NCI-H82 treated with DMSO at 0.1 percent for 48 hours (cell line): Measurements from ENCODE around the gene LHFPL2.

Source experiments
- DNase-seq: peaks from one replicate; lab custom pipeline; 2025; ENCODE audit not compliant: unreplicated experiment; lab: John Stamatoyannopoulos, UW

The LHFPL2 gene

DNA sequence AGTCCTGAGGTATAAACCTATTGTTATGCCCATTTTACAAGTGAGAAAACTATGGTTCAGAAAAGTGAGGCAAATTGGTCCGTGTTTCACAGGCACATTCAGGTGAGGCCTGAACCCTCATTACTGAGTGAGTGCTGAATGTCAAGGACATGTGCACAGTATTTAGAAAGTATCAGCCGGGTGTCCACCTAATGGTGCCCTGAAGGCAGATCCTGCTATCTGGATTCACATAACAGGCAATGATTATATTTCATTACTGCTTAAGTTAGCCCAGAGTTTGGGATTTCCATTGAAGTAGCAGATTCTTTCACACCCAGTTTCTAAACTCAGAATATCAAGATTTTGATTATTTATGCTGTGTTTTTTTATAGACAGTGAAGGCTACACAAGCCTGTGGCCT lies 142.7 kb downstream of the LHFPL2 start:
- DNase-seq: no peak

GRCh38 chr5:78504704-78505677 lies 143.6 kb downstream of the LHFPL2 start:
- DNase-seq: peak; percentile 25

- no peak for DNase-seq
Measured at GRCh38 chr5:78503958-78504653, 144.5 kb downstream of the LHFPL2 start.

DNA sequence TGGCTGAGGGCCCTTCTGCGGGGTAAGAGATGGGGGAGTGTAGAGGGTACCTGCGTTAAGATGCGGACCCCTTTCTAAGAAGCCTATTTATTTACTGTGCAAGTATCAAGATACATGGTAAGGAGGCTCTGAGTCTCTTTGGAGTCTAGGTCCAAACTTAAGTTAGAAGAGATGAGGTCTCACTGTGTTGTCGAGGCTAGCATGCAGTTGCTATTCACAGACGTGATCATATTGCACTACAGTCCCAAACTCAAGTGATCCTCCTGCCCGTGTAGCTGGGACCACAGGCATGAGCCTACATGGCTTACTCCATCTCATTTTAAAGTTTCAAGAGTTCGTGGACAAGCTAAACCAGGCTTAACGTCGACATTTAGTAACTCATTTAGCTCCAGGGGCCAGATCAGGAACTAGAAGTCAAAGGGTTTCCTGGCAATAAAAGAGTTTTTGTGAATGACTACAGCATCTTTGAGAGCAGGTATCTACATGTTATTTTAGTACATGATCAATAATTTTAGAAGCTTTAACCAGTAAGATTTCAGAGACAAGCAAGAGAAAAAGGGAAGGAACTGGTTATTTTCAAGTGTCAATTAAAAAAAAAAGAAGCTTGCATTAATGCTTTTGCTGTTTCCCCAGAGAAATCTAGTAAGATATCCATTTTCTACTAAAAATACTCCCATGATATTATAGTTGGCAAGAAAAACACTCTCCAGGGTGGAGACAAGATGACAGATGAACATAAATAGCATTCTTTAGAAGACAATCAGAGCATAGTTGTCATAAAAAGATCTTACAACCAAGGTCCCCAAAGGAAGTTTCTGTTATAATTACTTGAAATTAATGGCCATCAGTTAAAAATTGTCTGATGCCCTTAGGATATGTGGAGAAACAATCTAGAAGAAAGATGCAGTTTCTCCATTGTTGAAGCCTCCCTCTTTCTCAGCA lies 146.9 kb downstream of the LHFPL2 start:
- no peak for DNase-seq

DNA sequence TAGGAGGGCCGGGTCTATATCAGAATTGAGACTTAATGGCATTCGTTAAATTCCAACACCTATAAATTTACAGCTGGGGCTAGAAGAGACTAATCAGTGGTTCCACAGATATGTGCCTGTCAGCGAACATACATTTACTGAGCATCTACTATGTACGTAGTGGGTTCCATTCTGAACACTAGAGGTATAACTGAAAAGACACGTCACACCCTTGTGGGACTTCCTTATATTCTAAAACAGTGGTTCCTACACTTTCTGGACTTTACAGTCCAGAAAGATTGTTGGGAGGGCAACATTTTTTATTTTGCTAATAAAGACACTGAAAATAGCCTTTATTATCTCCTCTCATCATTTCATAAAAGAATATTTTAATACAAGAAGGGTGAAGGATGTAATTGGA lies 147.7 kb downstream of the LHFPL2 start:
- DNase-seq: no peak

DNA sequence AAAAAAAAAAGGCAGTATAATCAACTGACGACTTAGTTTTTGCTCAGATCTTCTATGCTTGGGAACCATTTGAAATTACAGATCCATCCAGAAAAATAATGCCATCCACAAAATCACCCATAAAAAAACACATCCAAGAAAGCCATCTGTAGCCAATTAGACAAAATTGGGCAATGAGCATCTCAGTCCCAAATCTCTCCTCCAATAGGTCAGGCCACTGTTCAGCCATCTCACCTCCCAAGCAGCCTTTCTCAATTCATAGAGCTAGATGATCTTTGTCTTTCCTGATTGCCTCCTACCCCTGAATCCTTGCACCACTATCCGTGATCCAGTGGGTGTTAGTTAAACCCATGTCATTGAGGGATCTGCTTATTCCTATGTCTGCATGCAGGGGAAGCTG lies 148.5 kb downstream of the LHFPL2 start:
- DNase-seq: no peak

- DNase-seq: no peak
Measured at GRCh38 chr5:78499485-78499884, 149.1 kb downstream of the LHFPL2 start.

- peak; percentile 12 for DNase-seq
Measured at GRCh38 chr5:78497573-78498533, 150.7 kb downstream of the LHFPL2 start.

DNA sequence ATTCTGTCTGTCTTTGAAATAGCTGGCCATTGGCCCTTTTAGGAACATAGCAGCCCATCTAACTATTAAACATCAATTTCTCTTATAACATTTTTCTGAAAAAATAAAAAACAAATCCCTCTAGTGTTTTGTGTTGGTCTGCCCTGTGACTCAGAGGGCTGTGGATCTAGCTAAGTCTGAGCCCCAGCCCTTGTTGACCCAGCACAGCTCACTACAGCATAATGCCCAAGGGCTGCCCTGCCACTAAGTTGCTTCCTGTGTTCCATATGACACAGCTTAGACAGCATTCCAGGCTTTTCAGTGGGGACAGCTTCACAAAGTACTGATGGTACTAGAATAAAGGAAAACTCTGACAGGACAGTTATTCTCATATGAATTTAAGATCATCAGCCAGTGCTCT lies 152.2 kb downstream of the LHFPL2 start:
- no peak for DNase-seq

DNA sequence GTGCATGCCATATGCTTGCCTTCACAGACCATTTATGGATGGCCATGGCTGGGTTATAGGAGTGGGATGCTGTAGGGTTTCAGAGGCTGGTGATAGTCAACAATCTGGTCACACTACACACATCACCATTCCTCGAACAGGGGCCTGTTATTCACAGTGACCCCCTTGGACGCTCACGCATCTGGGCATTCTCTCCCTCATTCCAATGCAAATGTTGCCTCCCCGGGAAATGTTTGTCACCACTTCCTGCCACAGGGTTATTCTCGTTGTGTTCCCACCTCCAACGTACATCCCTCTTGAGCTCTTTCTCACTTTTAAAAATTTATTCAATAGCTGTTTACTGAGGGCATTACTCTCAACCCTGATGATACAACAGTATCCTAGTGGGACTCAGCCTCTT lies 152.8 kb downstream of the LHFPL2 start:
- no peak for DNase-seq

DNA sequence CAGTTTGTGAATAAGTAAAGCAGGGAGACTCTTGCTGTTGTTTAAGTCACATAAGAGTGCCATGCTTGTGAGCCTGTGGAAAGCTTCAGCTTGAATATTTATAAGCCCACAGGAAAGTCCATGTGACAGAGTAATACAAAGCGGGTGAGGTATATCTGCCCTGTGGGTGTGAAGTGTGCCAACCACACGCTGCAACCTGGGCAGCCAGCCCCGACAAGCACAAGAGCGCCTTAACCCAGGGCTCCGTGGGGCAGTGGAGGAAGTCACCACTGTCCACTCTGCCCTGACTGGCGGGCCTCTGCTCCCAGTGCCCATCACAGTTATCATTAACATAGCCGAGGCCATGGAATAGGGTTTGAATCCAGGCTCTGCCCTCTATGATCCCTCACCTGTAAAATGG lies 155.9 kb downstream of the LHFPL2 start:
- no peak for DNase-seq

DNA sequence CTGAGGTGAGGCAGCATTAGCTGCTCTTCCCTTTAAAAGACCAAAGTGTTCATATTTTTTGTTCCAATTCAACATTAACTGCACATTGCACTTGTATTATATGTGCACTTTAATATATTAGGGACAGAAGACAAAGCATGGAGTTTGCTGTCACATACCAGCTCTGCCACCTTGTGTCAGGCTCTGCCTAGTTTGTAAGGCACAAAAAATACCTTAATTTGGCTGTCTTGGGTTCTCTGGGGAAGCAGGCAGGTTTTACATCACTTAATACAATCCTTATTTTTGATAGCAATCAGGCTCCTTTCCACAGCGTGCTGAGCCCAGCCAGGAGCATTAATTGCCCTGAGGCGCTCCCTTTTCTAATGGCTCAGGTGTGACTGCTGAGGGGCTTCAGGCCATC lies 156.3 kb downstream of the LHFPL2 start:
- DNase-seq: no peak

DNA sequence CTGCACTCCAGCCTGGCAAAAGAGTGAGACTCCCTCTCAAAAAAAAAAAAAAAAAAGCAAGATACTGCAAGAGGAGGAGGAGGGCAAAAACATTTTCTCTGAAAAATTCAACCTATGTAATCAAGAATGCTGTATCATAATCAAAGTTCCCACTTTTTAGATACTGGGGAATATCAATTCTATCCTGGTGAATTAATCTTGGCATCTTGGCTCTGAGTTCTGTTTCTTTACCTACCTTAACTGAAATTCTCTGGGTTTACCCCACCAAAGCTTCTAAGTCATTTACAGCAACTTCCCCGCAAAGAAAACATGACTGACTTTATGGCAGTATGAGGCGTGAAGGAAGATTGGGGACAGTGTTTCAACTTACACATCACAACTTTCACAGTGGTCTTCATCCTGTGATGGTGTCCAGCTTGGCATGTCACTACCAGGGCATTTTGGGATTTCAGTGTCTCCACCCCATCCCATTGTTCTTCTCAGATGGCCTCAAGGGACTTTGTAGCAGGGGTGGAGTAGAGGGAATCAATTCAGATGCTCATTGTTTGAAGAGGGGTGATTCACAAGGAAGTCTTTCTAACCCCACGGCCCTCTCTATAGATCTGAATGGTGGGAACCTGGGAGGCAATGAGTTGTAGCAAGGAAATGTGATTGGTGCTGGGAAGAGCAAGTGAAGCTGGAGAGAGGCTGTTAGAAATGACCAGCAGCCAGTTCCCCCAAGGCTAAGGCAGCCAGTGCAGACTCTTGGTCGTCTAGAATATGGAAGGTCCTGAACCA lies 157.7 kb downstream of the LHFPL2 start:
- no peak for DNase-seq

- no peak for DNase-seq
Measured at GRCh38 chr5:78487846-78488245, 160.7 kb downstream of the LHFPL2 start.

GRCh38 chr5:78486218-78486617 lies 162.4 kb downstream of the LHFPL2 start:
- DNase-seq: no peak

DNA sequence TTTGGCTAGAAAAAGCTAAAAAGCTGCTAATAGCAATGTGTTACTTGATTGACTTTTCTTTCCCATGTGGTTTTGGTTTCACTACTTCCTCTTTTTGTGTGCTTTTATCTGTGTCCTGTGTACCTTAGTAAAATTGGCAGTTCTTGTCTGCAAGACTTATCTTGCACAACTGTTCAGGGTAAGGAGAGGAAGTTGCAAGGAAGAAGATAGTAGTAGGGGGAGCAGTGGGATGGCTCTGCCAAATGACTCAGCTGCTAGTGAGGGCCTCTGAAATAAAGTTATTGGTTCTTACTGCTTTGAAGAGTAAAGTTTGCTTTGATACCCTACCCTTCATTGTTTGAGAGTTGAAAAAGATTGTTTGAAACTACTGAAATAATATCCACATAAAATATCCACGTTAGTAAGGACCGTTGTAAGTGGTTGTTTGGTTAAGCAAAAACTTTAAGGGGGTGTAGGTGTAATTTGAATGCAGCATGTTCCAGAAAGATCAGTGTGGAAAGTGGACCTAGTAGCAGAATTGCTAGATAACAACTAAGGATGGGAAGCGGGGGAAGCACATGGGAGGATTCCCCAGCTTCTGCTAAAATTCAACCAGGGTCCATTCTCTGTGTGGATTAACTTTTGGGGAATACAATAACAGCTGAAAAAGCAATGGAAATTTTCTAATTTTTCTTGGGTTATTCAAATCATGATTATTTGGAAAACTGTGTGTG lies 164.6 kb downstream of the LHFPL2 start:
- DNase-seq: no peak

DNA sequence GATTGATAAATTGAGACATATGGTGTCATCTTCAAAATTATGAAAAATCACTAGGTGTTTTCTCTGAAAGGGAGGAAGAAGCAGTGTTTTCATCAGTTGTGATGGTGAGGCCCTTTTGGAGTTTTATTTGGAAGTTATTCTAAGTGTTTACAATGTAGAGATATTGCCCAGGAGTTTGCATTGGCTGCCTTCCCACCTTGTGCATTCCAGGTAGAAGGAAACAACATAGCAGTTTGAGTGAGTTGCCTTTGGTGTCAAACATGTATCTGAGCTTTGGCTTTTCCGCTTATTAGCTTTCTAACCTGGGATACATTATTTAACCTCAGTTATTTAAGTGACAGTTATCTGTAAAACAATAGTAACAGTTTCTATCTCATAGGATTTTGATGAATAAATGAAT lies 165.6 kb downstream of the LHFPL2 start:
- no peak for DNase-seq

- no peak for DNase-seq
Measured at GRCh38 chr5:78476795-78477194, 171.8 kb downstream of the LHFPL2 start.

DNA sequence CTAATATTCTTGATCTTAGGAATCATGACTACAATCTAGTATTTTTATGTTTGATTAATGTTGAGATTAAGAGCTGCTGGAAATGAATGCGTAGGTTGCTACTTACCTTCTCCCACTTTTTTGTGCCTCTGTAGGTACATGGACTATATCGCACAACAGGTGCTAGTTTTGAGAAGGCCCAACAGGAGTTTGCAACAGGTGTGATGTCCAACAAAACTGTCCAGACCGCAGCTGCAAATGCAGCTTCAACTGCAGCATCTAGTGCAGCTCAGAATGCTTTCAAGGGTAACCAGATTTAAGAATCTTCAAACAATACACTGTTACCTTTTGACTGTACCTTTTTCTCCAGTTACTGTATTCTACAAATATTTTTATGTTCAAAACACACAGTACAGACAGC lies 173.2 kb downstream of the LHFPL2 start:
- no peak for DNase-seq
